Ovary (tissue), 9 donors: ENCODE data around the gene KIF1A. TPM values are rescaled to one million over a fixed set of nuclear protein-coding genes. Genes with fewer than 3 reads are reported as not detected.

ENCODE experiments used
- DNase-seq, 5 donors: peaks; one replicate each; pipeline ENCODE4 v3.0.0-alpha.2; 2019 to 2020
- H3K27ac ChIP-seq, 2 donors: fragments of 200-600 bp; one replicate each; pipeline versions ENCODE4 v1.5.1 to v1.8.0; 2019 to 2022
- H3K27me3 ChIP-seq: fragments of 200-600 bp; one replicate; pipeline ENCODE4 v1.8.0; 2022
- H3K36me3 ChIP-seq: fragments of 200-600 bp; sonication (generic); one replicate; pipeline ENCODE4 v1.5.1; 2019
- H3K4me1 ChIP-seq: one replicate; pipeline ENCODE4 v1.8.1; 2013; ENCODE audit warnings: mild to moderate bottlenecking, moderate library complexity; ENCODE audit not compliant: insufficient read depth
- H3K4me3 ChIP-seq: fragments of 200-600 bp; sonication (generic); one replicate; pipeline ENCODE4 v1.5.1; 2017
- H3K9me3 ChIP-seq, 2 donors: fragments of 200-600 bp in 1 of 2; sonication (generic) in 1 of 2; one replicate each; pipeline versions ENCODE4 v1.5.1 to v1.8.1; 2013 to 2019; ENCODE audit warnings: mild to moderate bottlenecking in 1 of 2, moderate library complexity in 1 of 2
- CTCF ChIP-seq, 3 donors: fragments of 450-650 bp in 2 of 3; fragments of 200-600 bp in 1 of 3; IDR thresholded peaks; one replicate each; pipeline versions ENCODE4 v1.5.1 to v1.8.0; 2016 to 2022; ENCODE audit warnings: antibody characterized with exemption in 3 of 3, mild to moderate bottlenecking in 1 of 3
- EP300 ChIP-seq: sonication (generic); formaldehyde crosslinking; IDR thresholded peaks from one replicate; pipeline ENCODE4 v1.6.1; 2017; ENCODE audit warnings: antibody characterized with exemption
- POLR2A ChIP-seq: fragments of 450-650 bp; IDR thresholded peaks from one replicate; pipeline ENCODE4 v1.6.1; 2017; ENCODE audit warnings: antibody characterized with exemption, mild to moderate bottlenecking, moderate library complexity
- WGBS, 3 donors: extraction: QIAGEN DNeasy Blood & Tissue Kit in 1 of 3; methylation state at CpG; one replicate each; pipeline versions ENCODE4 v1.1.5 to v1.1.7; 2013 to 2017; 5-methylcytosine and 5-hydroxymethylcytosine counted together
- intact Hi-C, 4 donors: fragments of 100-400 bp; cut with DNase I; formaldehyde crosslinking; loops; one replicate each; pipeline versions ENCODE4 v1.11.0 to v1.15.1; 2022 to 2023
- polyA plus RNA-seq, 2 donors: library from polyadenylated mRNA; stranded (reverse); fragments of 200-250 nt in 1 of 2; fragments of 350-450 nt in 1 of 2; fragmentation: Illumina TruSeq in 1 of 2; extraction: RNeasy Lipid Tissue Mini Kit (QIAGEN cat#74804) in 1 of 2; gene quantifications; one replicate each; pipeline ENCODE4 v1.2.3, GENCODE V29; 2013 to 2014
- total RNA-seq, 7 donors: library from RNA; depleted of rRNA in 2 of 7; stranded (reverse); fragments of >200 nt in 2 of 7; fragmentation: NEBNext Ultra II Directional in 3 of 7; extraction: Animal tissue kit (Norgen Biotek cat#: 25700) in 3 of 7; gene quantifications; one replicate each; pipeline versions ENCODE4 v1.1.0 to v1.2.4, GENCODE V29; 2016 to 2023
- donor health status: DM: no; HTN: no; CAD: no; lungs with moderate emphysema.
- donor health status: DM: no; HTN: no; CAD: no.
- donor health status: Bipolar disorder and iron deficiency.
- donor health status: DM: yes; HTN: yes; CAD: no.
- donor health status: DM: no; HTN: no; CAD: no.
- donor health status: DM: yes; HTN: yes; CAD: no.

Gene KIF1A
- total and polyA plus RNA-seq, 9 donors: 0.48 to 4.4 (median 1.2) TPM

GRCh38 chr2:240717681-240718581, 102.1 kb downstream of the KIF1A start:
- no peaks in the 10 kb centered on the region for H3K4me1 ChIP-seq
- 86 to 91% (median 89%) methylated on average over 30 to 31 of the region's 31 CpGs for WGBS, 3 donors
- intact Hi-C loops: no loop called here
- TF ChIP-seq CTCF (IDR thresholded peaks at IDR 0.05) (no peak), EP300 (no peak), POLR2A (no peak)
- H3K36me3 ChIP-seq: no peaks in the 10 kb centered on the region
- no peaks in the 10 kb centered on the region for H3K27me3 ChIP-seq
- no peak overlapping the region for H3K27ac ChIP-seq
- H3K9me3 ChIP-seq: no peaks in the 10 kb centered on the region
- no peak for DNase-seq
- H3K4me3 ChIP-seq: no peak overlapping the region

GRCh38 chr2:240717181-240717641, 102.8 kb downstream of the KIF1A start:
- no peaks in the 10 kb centered on the region for H3K36me3 ChIP-seq
- TF ChIP-seq CTCF (IDR thresholded peaks at IDR 0.05): no peak
- no peak for TF ChIP-seq POLR2A
- no peak for TF ChIP-seq EP300
- no peak overlapping the region for H3K27ac ChIP-seq
- H3K9me3 ChIP-seq: no peaks in the 10 kb centered on the region
- H3K4me3 ChIP-seq: no peak overlapping the region
- H3K4me1 ChIP-seq: no peaks in the 10 kb centered on the region
- 81 to 94% (median 86%) methylated on average over 16 to 18 of the region's 18 CpGs for WGBS, 3 donors
- intact Hi-C loops: no loop called here
- no peaks in the 10 kb centered on the region for H3K27me3 ChIP-seq
- DNase-seq: no peak

GRCh38 chr2:240716130-240716798, 103.8 kb downstream of the KIF1A start:
- Histone ChIP-seq H3K36me3 (no peaks in the 10 kb centered on the region), H3K27me3 (no peaks in the 10 kb centered on the region), H3K9me3 (no peaks in the 10 kb centered on the region), H3K4me3 (no peak overlapping the region), H3K4me1 (no peaks in the 10 kb centered on the region), H3K27ac (no peak overlapping the region)
- intact Hi-C loops: no loop called here
- DNase-seq: no peak
- TF ChIP-seq EP300: no peak
- no peak for TF ChIP-seq POLR2A
- no peak for TF ChIP-seq CTCF (IDR thresholded peaks at IDR 0.05)
- 86 to 90% (median 88%) methylated on average over 23 of the region's 23 CpGs for WGBS, 3 donors

GRCh38 chr2:240714747-240715725, 105.0 kb downstream of the KIF1A start:
- no peaks in the 10 kb centered on the region for H3K36me3 ChIP-seq
- H3K4me3 ChIP-seq: no peak overlapping the region
- TF ChIP-seq POLR2A (no peak), EP300 (no peak), CTCF (IDR thresholded peaks at IDR 0.05) (no peak)
- DNase-seq: peak in 1 of 5 donors; percentile 15
- no peaks in the 10 kb centered on the region for H3K9me3 ChIP-seq
- no peaks in the 10 kb centered on the region for H3K27me3 ChIP-seq
- no peaks in the 10 kb centered on the region for H3K4me1 ChIP-seq
- 52 to 57% (median 54%) methylated on average over 19 to 23 of the region's 23 CpGs for WGBS, 3 donors
- intact Hi-C loops: no loop called here
- H3K27ac ChIP-seq: no peak overlapping the region
